CD4-positive, CD25-positive, alpha-beta regulatory T cell (primary cell): Measurements from ENCODE around the gene TEC. TPM values are rescaled to one million over a fixed set of nuclear protein-coding genes. Genes with fewer than 3 reads are reported as not detected.
"Not testable (repeated sequence)": the region's sequence is repeated elsewhere in the genome, so short reads cannot be mapped to it uniquely, and the experiment has no call there.

Source experiments
- ATAC-seq, 2 donors: fragments of 150-1000 bp; cut with Tn5 transposase; one replicate each; pipeline ENCODE4 v1.10.0; 2021; ENCODE audit warnings: low read depth in 2 of 2, moderate number of reproducible peaks in 2 of 2, moderate library complexity in 1 of 2
- DNase-seq, 3 donors: peaks; one replicate each; pipeline versions ENCODE4 v3.0.0 to v3.0.0-alpha.2; 2012 to 2022; ENCODE audit warnings: mixed read lengths in 1 of 3
- H3K27ac ChIP-seq: one replicate; pipeline ENCODE4 v1.7.0; 2013; ENCODE audit warnings: mild to moderate bottlenecking, low read length; ENCODE audit not compliant: insufficient read depth, poor library complexity, severe bottlenecking
- H3K27me3 ChIP-seq: one replicate; pipeline ENCODE4 v1.7.0; 2013; ENCODE audit warnings: low read length; ENCODE audit not compliant: control insufficient read depth, insufficient read depth
- H3K36me3 ChIP-seq: one replicate; pipeline ENCODE4 v1.7.0; 2013; ENCODE audit warnings: mild to moderate bottlenecking, low read length, moderate library complexity; ENCODE audit not compliant: control insufficient read depth, insufficient read depth
- H3K4me1 ChIP-seq: 2 replicates; pipeline ENCODE4 v1.7.0; 2013; ENCODE audit warnings: mild to moderate bottlenecking, low read length; ENCODE audit not compliant: insufficient read depth, control insufficient read depth, poor library complexity, severe bottlenecking
- H3K4me3 ChIP-seq: one replicate; pipeline ENCODE4 v1.7.0; 2013; ENCODE audit warnings: low read depth, mild to moderate bottlenecking, low read length, moderate library complexity
- H3K9me3 ChIP-seq, 2 experiments: 1 replicate in 1 of 2; 2 replicates in 1 of 2; pipeline ENCODE4 v1.7.0; 2013; ENCODE audit warnings: low read length in 2 of 2, mild to moderate bottlenecking in 1 of 2, moderate library complexity in 1 of 2; ENCODE audit not compliant: control insufficient read depth in 2 of 2
- H3K27ac Mint-ChIP-seq, 3 donors: one replicate each; pipeline ENCODE4 v1.8.0; 2020 to 2022; ENCODE audit warnings: mild to moderate bottlenecking in 3 of 3, mixed read lengths in 3 of 3, moderate library complexity in 2 of 3
- H3K27me3 Mint-ChIP-seq: one replicate; pipeline ENCODE4 v1.8.0; 2022; ENCODE audit warnings: mild to moderate bottlenecking, mixed read lengths
- H3K36me3 Mint-ChIP-seq: one replicate; pipeline ENCODE4 v1.8.0; 2020; ENCODE audit warnings: mixed read lengths
- H3K4me1 Mint-ChIP-seq, 4 donors: one replicate each; pipeline ENCODE4 v1.8.0; 2020 to 2022; ENCODE audit warnings: mixed read lengths in 4 of 4, mild to moderate bottlenecking in 1 of 4
- H3K4me3 Mint-ChIP-seq, 4 donors: one replicate each; pipeline ENCODE4 v1.8.0; 2020 to 2022; ENCODE audit warnings: mild to moderate bottlenecking in 4 of 4, mixed read lengths in 4 of 4, moderate library complexity in 3 of 4
- H3K9me3 Mint-ChIP-seq, 7 donors: one replicate each; pipeline ENCODE4 v1.8.0; 2020 to 2022; ENCODE audit warnings: mixed read lengths in 7 of 7, mild to moderate bottlenecking in 3 of 7, moderate library complexity in 2 of 7
- polyA plus RNA-seq, 4 donors: library from polyadenylated mRNA; unstranded; fragments of 300-500 nt; fragmentation: Illumina TruSeq; gene quantifications; one replicate each; pipeline ENCODE4 v1.2.3, GENCODE V29; 2021
- total RNA-seq: library from RNA; stranded (reverse); gene quantifications from one replicate; pipeline ENCODE4 v1.2.3, GENCODE V29; 2022

The TEC gene
- total and polyA plus RNA-seq, 5 donors from 2014 or later: 0.17 to 3.0 (median 1.2) TPM

GRCh38 chr4:48286060-48286459, 16.4 kb upstream of the TEC start:
- ATAC-seq, H3K4me3 Mint-ChIP-seq, H3K27ac Mint-ChIP-seq, DNase-seq, H3K4me3 ChIP-seq, H3K36me3 Mint-ChIP-seq, H3K4me1 Mint-ChIP-seq, H3K36me3 ChIP-seq, H3K9me3 ChIP-seq, H3K4me1 ChIP-seq, H3K27me3 ChIP-seq, H3K27ac ChIP-seq: not testable (repeated sequence)
- peaks cover 1 to 33% (median 9%) of the 10 kb centered on the region in 7 donors for H3K9me3 Mint-ChIP-seq
- H3K27me3 Mint-ChIP-seq: peaks cover 46% of the 10 kb centered on the region

DNA sequence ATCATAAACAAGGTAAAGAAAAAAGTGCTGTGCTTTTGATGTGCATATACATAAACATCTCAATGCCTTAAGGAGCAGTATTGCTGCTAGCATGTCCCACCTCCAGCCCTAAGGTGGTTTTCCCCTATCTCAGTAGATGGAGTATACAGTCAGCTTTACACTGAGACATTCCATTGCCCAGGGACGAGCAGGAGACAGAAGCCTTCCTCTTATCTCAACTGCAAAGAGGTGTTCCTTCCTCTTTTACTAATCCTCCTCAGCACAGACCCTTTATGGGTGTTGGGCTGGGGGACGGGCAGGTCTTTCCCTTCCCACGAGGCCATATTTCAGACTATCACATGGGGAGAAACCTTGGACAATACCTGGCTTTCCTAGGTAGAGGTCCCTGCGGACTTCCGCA, 16.0 kb upstream of the TEC start:
- not testable (repeated sequence) for H3K36me3 Mint-ChIP-seq
- H3K9me3 Mint-ChIP-seq: peaks cover 2 to 34% (median 9%) of the 10 kb centered on the region in 7 donors

DNA sequence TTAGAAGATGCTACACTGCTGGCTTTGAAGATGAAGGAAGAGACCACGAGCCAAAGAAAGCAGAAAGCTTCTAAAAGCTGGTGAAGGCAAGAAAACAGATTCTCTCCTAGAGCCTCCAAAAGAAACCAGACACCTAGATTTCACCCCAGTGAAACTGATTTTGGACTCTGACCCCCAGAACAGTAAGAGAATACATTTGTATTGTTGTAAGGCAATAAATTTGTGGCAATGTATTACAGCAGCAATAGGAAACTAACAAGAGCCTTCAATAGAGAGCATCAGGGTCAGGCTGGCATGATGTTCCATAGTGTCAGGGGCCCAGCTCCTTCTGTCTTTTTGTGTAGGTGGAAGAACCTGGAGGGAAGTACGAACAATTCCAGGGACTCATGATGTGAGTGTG, 6.0 kb upstream of the TEC start:
- Histone ChIP-seq H3K9me3 (no peaks in the 10 kb centered on the region), H3K27me3 (peaks cover 2% of the 10 kb centered on the region)
- DNase-seq: no peak

More for the DNA sequence above, 16.0 kb upstream of the TEC start:
- not testable (repeated sequence) for H3K36me3 ChIP-seq, H3K4me3 Mint-ChIP-seq, H3K27ac Mint-ChIP-seq, H3K4me1 Mint-ChIP-seq, DNase-seq, H3K4me1 ChIP-seq, ATAC-seq, H3K9me3 ChIP-seq, H3K4me3 ChIP-seq, H3K27me3 ChIP-seq, H3K27ac ChIP-seq
- peaks cover 50% of the 10 kb centered on the region for H3K27me3 Mint-ChIP-seq

DNA sequence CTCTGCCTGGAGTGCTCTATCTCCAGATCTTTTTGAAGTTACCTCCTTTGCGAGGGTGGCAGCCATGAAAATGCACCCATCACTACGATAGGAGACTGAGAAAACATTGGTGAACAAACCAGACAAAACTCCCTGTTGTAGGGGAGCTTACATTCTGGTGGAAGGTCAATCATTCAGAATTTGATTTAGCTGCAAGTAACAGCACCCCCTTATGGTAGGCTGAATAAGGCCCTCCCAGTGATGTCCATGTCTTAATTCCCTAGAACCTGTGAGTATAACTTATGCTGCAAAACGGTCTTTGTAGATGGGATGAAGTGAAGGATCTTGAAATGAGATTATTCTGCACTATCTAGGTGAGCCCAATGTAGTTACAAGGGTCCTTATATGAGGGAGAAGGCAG, 5.6 kb upstream of the TEC start:
- H3K36me3 ChIP-seq: no peaks in the 10 kb centered on the region
- Mint-ChIP-seq H3K9me3 (peaks cover 0 to 2% (median 0%) of the 10 kb centered on the region in 7 donors), H3K27me3 (peaks cover 37% of the 10 kb centered on the region), H3K27ac (no peak overlapping the region), H3K4me3 (no peak overlapping the region), H3K4me1 (peaks cover 0 to 13% (median 5%) of the 10 kb centered on the region in 4 donors), H3K36me3 (no peaks in the 10 kb centered on the region)
- H3K4me3 ChIP-seq: no peak overlapping the region
- H3K27me3 ChIP-seq: peaks cover 2% of the 10 kb centered on the region
- H3K4me1 ChIP-seq: peaks cover under 1% of the 10 kb centered on the region
- H3K27ac ChIP-seq: no peak overlapping the region
- DNase-seq (peak in 1 of 3 donors; percentile 44), ATAC-seq (no peak)
- H3K9me3 ChIP-seq: no peaks in the 10 kb centered on the region

More for the DNA sequence above, 6.0 kb upstream of the TEC start:
- no peak overlapping the region for H3K27ac Mint-ChIP-seq
- H3K4me3 ChIP-seq: no peak overlapping the region
- H3K27ac ChIP-seq: no peak overlapping the region
- no peak for ATAC-seq
- no peak overlapping the region for H3K4me3 Mint-ChIP-seq
- peaks cover 0 to 4% (median 0%) of the 10 kb centered on the region in 7 donors for H3K9me3 Mint-ChIP-seq
- no peaks in the 10 kb centered on the region for H3K36me3 ChIP-seq
- no peaks in the 10 kb centered on the region for H3K4me1 ChIP-seq
- peaks cover 0 to 8% (median 3%) of the 10 kb centered on the region in 4 donors for H3K4me1 Mint-ChIP-seq
- H3K27me3 Mint-ChIP-seq: peaks cover 33% of the 10 kb centered on the region
- H3K36me3 Mint-ChIP-seq: no peaks in the 10 kb centered on the region

DNA sequence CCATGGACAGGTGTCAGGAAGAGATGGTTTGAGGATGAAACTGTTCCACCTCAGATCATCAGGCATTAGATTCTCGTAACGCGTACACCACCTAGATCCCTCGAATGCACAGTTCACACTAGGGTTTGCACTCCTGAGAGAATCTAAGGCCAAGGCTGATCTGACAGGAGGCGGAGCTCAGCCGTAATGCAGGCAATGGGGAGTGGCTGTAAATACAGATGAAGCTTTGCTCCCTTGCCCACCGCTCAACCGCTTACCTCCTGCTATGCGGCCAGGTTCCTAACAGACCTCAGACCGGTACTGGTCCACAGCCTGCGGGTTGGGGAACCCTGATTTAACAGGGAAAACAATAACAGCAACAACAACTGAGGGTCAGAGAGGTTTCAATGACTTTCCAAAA, 2.0 kb upstream of the TEC start:
- Mint-ChIP-seq H3K4me1 (peaks cover 0 to 26% (median 17%) of the 10 kb centered on the region in 4 donors), H3K27me3 (peaks cover 35% of the 10 kb centered on the region), H3K9me3 (no peaks in the 10 kb centered on the region), H3K36me3 (no peaks in the 10 kb centered on the region), H3K27ac (no peak overlapping the region), H3K4me3 (peak overlapping the region in 1 of 4 donors; percentile 91)
- no peaks in the 10 kb centered on the region for H3K36me3 ChIP-seq
- H3K4me1 ChIP-seq: peaks cover 12% of the 10 kb centered on the region
- no peak overlapping the region for H3K4me3 ChIP-seq
- no peak for ATAC-seq
- H3K9me3 ChIP-seq: no peaks in the 10 kb centered on the region
- H3K27me3 ChIP-seq: peaks cover 3% of the 10 kb centered on the region
- DNase-seq: no peak
- no peak overlapping the region for H3K27ac ChIP-seq

DNA sequence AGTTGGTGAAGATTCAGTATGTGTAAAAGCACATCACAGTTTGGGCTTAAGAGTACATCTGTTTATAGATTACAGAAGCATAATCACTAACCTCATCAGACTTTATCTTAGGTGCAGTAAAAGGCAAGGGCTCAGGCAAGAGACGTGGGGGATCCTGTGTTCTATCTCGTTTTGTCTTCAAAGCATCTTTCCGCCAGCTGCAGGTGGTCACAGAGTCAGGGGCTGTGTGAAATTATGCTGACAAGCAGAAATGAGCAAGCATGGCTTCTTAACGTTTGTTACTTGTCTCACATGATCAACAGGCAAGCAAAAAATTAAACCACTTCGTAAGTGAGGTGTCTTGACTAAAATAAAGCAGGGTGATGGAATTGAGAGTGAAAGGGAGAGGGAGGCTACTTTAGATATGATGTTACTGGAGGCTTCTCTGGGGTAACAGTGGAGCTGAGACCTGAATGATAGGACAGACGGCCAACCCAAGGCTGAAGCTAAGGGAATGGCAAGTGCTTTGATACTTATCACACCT, 1.4 kb upstream of the TEC start:
- peak overlapping the region; percentile 5 to 56 (median 33) for H3K27ac Mint-ChIP-seq
- H3K4me1 Mint-ChIP-seq: peaks cover 0 to 26% (median 17%) of the 10 kb centered on the region in 4 donors
- H3K36me3 Mint-ChIP-seq: no peaks in the 10 kb centered on the region
- Histone ChIP-seq H3K4me3 (no peak overlapping the region), H3K4me1 (peaks cover 12% of the 10 kb centered on the region), H3K36me3 (no peaks in the 10 kb centered on the region), H3K27me3 (peaks cover 3% of the 10 kb centered on the region), H3K9me3 (no peaks in the 10 kb centered on the region), H3K27ac (no peak overlapping the region)
- H3K27me3 Mint-ChIP-seq: peaks cover 31% of the 10 kb centered on the region
- no peak for DNase-seq
- ATAC-seq: no peak
- H3K9me3 Mint-ChIP-seq: no peaks in the 10 kb centered on the region
- peak overlapping the region; percentile 19 to 98 (median 94) for H3K4me3 Mint-ChIP-seq

DNA sequence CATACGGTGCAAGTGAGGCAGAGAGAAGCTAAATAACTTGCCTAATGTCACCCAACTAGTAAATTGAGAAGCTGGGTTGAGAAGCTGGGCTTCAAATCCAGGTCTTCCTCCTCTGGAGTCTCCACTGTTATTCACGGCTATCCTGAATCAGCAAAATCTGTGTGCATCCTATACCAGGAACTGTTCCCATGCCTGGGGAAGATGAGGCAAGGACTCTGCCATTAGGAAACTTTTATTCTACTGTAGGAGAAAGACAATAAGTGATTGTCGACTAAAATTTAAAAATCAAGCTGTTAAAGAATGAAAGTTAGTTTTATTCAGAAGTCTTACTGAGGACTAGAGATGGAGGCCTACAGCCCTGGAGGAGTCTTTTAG, 872 bp upstream of the TEC start:
- Mint-ChIP-seq H3K36me3 (no peaks in the 10 kb centered on the region), H3K9me3 (no peaks in the 10 kb centered on the region), H3K4me3 (peak overlapping the region; percentile 91 to 98 (median 96)), H3K27me3 (peaks cover 29% of the 10 kb centered on the region), H3K27ac (peak overlapping the region in 2 of 3 donors; percentile 56 to 65), H3K4me1 (peaks cover 0 to 26% (median 17%) of the 10 kb centered on the region in 4 donors)
- H3K4me1 ChIP-seq: peaks cover 12% of the 10 kb centered on the region
- peak overlapping the region; percentile 62 for H3K4me3 ChIP-seq
- H3K36me3 ChIP-seq: no peaks in the 10 kb centered on the region
- DNase-seq: no peak
- no peak for ATAC-seq
- peak overlapping the region; percentile 25 for H3K27ac ChIP-seq
- peaks cover 3% of the 10 kb centered on the region for H3K27me3 ChIP-seq
- no peaks in the 10 kb centered on the region for H3K9me3 ChIP-seq

- no peaks in the 10 kb centered on the region for H3K9me3 Mint-ChIP-seq
- Histone ChIP-seq H3K4me3 (peak overlapping the region; percentile 62), H3K9me3 (no peaks in the 10 kb centered on the region), H3K36me3 (no peaks in the 10 kb centered on the region), H3K4me1 (peaks cover 12% of the 10 kb centered on the region), H3K27ac (peak overlapping the region; percentile 25), H3K27me3 (peaks cover 3% of the 10 kb centered on the region)
- H3K36me3 Mint-ChIP-seq: no peaks in the 10 kb centered on the region
- peaks cover 25% of the 10 kb centered on the region for H3K27me3 Mint-ChIP-seq
- H3K4me1 Mint-ChIP-seq: peaks cover 0 to 26% (median 17%) of the 10 kb centered on the region in 4 donors
- peak overlapping the region; percentile 21 to 65 (median 56) for H3K27ac Mint-ChIP-seq
- H3K4me3 Mint-ChIP-seq: peak overlapping the region; percentile 91 to 98 (median 96)
- ATAC-seq (peak; percentile 90), DNase-seq (peak; percentile 67 to 89 (median 77))
Measured at GRCh38 chr4:48269861-48270522, 354 bp upstream of the TEC start.
